SK-N-SH (cell line): ENCODE data around the gene C16orf78. TPM values are rescaled to one million over a fixed set of nuclear protein-coding genes. Genes with fewer than 3 reads are reported as not detected.

Source experiments
- CTCF ChIA-PET: fragments of 300-600, 350-600 bp; formaldehyde crosslinking; extraction: SDS; loops from one replicate; lab custom pipeline; 2021; lab: Yijun Ruan, JAX
- POLR2A ChIA-PET: fragments of 350-600 bp; sonication (Branson Sonifier 250); formaldehyde crosslinking; extraction: SDS; loops from one replicate; lab custom pipeline; 2020; ENCODE audit warnings: antibody characterized with exemption, inconsistent platforms; lab: Yijun Ruan, JAX
- DNase-seq: peaks from one replicate; pipeline ENCODE4 v3.0.0; 2012
- H2AFZ ChIP-seq: fragments of 200-600 bp; sonication (generic); 2 replicates; pipeline ENCODE4 v1.8.1; 2016; ENCODE audit warnings: antibody characterized with exemption, mild to moderate bottlenecking, low read depth
- H3F3A ChIP-seq: fragments of 200-600 bp; sonication (generic); replicated peaks from 2 replicates; pipeline ENCODE3; 2016; ENCODE audit warnings: antibody characterized with exemption, mild to moderate bottlenecking; ENCODE audit not compliant: insufficient read depth
- H3K27ac ChIP-seq, 2 experiments: fragments of 200-500 bp in 1 of 2; fragments of 200-600 bp in 1 of 2; sonication (Bioruptor generic) in 1 of 2; sonication (generic), shearing (Covaris generic) in 1 of 2; 2 replicates each; pipeline versions ENCODE4 v1.5.1 to v1.6.1; 2014 to 2016; ENCODE audit warnings: low read depth in 2 of 2, inconsistent platforms in 1 of 2, low read length in 1 of 2, mild to moderate bottlenecking in 1 of 2, mixed read lengths in 1 of 2
- H3K27me3 ChIP-seq: fragments of 200-600 bp; sonication (generic), shearing (Covaris generic); 2 replicates; pipeline ENCODE4 v1.6.1; 2016; ENCODE audit warnings: mixed run types; ENCODE audit not compliant: insufficient read depth
- H3K36me3 ChIP-seq, 2 experiments: fragments of 200-500 bp in 1 of 2; fragments of 200-600 bp in 1 of 2; sonication (Bioruptor generic) in 1 of 2; sonication (generic) in 1 of 2; replicated peaks in 1 of 2; 2 replicates each; pipeline versions ENCODE3 to v1.5.1; 2014 to 2016; ENCODE audit warnings: low read length in 1 of 2, mild to moderate bottlenecking in 1 of 2; ENCODE audit not compliant: insufficient read depth in 2 of 2, control insufficient read depth in 1 of 2
- H3K4me1 ChIP-seq, 2 experiments: fragments of 200-500 bp in 1 of 2; fragments of 200-600 bp in 1 of 2; sonication (Bioruptor generic) in 1 of 2; sonication (generic), shearing (Covaris generic) in 1 of 2; 2 replicates each; pipeline versions ENCODE4 v1.5.1 to v1.6.1; 2014 to 2016; ENCODE audit warnings: low read depth in 1 of 2, low read length in 1 of 2, mixed run types in 1 of 2; ENCODE audit not compliant: insufficient read depth in 2 of 2, control insufficient read depth in 1 of 2
- H3K4me2 ChIP-seq: fragments of 200-600 bp; sonication (generic), shearing (Covaris generic); 2 replicates; pipeline ENCODE4 v1.6.1; 2017; ENCODE audit warnings: mixed run types
- H3K4me3 ChIP-seq, 2 experiments: fragments of 200-500 bp in 1 of 2; fragments of 200-600 bp in 1 of 2; sonication (Bioruptor generic) in 1 of 2; sonication (generic), shearing (Covaris generic) in 1 of 2; 2 replicates each; pipeline versions ENCODE4 v1.5.1 to v1.8.1; 2014 to 2016; ENCODE audit warnings: low read depth in 2 of 2, inconsistent platforms in 1 of 2, low read length in 1 of 2, mild to moderate bottlenecking in 1 of 2, mixed read lengths in 1 of 2, moderate library complexity in 1 of 2
- H3K79me2 ChIP-seq: fragments of 200-600 bp; sonication (generic); 2 replicates; pipeline ENCODE4 v1.8.1; 2017; ENCODE audit warnings: mild to moderate bottlenecking; ENCODE audit not compliant: insufficient read depth
- H3K9ac ChIP-seq: fragments of 200-600 bp; sonication (generic); 2 replicates; pipeline ENCODE4 v1.6.1; 2017; ENCODE audit warnings: mixed run types
- H3K9me2 ChIP-seq: fragments of 200-600 bp; sonication (generic); 2 replicates; pipeline ENCODE4 v1.6.1; 2017; ENCODE audit warnings: mixed run types
- H3K9me3 ChIP-seq: fragments of 200-600 bp; sonication (generic); 2 replicates; pipeline ENCODE4 v1.6.1; 2017; ENCODE audit warnings: mixed run types, mild to moderate bottlenecking, moderate library complexity
- H4K20me1 ChIP-seq: fragments of 200-600 bp; sonication (generic); 2 replicates; pipeline ENCODE4 v1.6.1; 2017; ENCODE audit warnings: mild to moderate bottlenecking, mixed run types; ENCODE audit not compliant: insufficient read depth
- CHD2 ChIP-seq: fragments of 150-350 bp; IDR thresholded peaks from 2 replicates; pipeline ENCODE4 v1.6.1; 2018; ENCODE audit warnings: low read length; ENCODE audit not compliant: partially characterized antibody
- ELF1 ChIP-seq: IDR thresholded peaks from 2 replicates; pipeline ENCODE4 v1.4.0; 2012
- EP300 ChIP-seq, 2 experiments: IDR thresholded peaks; 2 replicates each; pipeline versions ENCODE4 v1.4.0 to v1.6.1; 2012; ENCODE audit warnings: borderline replicate concordance in 1 of 2, low read depth in 1 of 2, low read length in 1 of 2
- FOSL2 ChIP-seq: IDR thresholded peaks from 2 replicates; pipeline ENCODE4 v1.4.0; 2012; ENCODE audit warnings: low read depth, mild to moderate bottlenecking, moderate library complexity, borderline replicate concordance
- FOXJ3 ChIP-seq: sonication (generic); formaldehyde crosslinking; IDR thresholded peaks from 2 replicates; pipeline ENCODE4 v1.5.1; 2020; ENCODE audit warnings: mild to moderate bottlenecking, missing genetic modification reagents
- FOXM1 ChIP-seq: IDR thresholded peaks from 2 replicates; pipeline ENCODE4 v1.4.0; 2012; ENCODE audit warnings: low read depth, mild to moderate bottlenecking
- GABPA ChIP-seq: IDR thresholded peaks from 2 replicates; pipeline ENCODE4 v1.4.0; 2012; ENCODE audit warnings: low read depth, mild to moderate bottlenecking
- GATA2 ChIP-seq: sonication (generic); formaldehyde crosslinking; IDR thresholded peaks from 2 replicates; pipeline ENCODE4 v1.5.0; 2020; ENCODE audit warnings: mild to moderate bottlenecking, missing genetic modification reagents
- MAX ChIP-seq: IDR thresholded peaks from 2 replicates; pipeline ENCODE4 v1.4.0; 2012; ENCODE audit warnings: low read depth
- MEF2A ChIP-seq: IDR thresholded peaks from 2 replicates; pipeline ENCODE4 v1.4.0; 2012; ENCODE audit warnings: low read depth, borderline replicate concordance
- RCOR1 ChIP-seq: fragments of 150-350 bp; IDR thresholded peaks from 2 replicates; pipeline ENCODE4 v1.6.1; 2017; ENCODE audit warnings: antibody characterized with exemption, low read length
- REST ChIP-seq: IDR thresholded peaks from 2 replicates; pipeline ENCODE4 v1.6.1; 2012; ENCODE audit warnings: mild to moderate bottlenecking, low read depth, low read length, moderate library complexity
- TAF1 ChIP-seq: IDR thresholded peaks from 2 replicates; pipeline ENCODE4 v1.6.1; 2012; ENCODE audit warnings: low read depth, mild to moderate bottlenecking, low read length, moderate library complexity, borderline replicate concordance
- TCF12 ChIP-seq: IDR thresholded peaks from 2 replicates; pipeline ENCODE4 v1.4.0; 2012
- YY1 ChIP-seq: IDR thresholded peaks from 2 replicates; pipeline ENCODE4 v1.4.0; 2012; ENCODE audit warnings: low read depth, mild to moderate bottlenecking
- WGBS: methylation state at CpG from one replicate; pipeline ENCODE4 v1.1.6; 2017; ENCODE audit warnings: low lambda C conversion rate; 5-methylcytosine and 5-hydroxymethylcytosine counted together
- polyA plus RNA-seq, 3 experiments: library from polyadenylated mRNA; depleted of rRNA; stranded (reverse); fragments of >200 nt; gene quantifications; 2 replicates each; pipeline ENCODE4 v1.2.3, GENCODE V29; 2012
- TF ChIP-seq, protein P1 (sequence below): IDR thresholded peaks from 2 replicates; pipeline ENCODE4 v1.4.0; 2012; ENCODE audit warnings: low read depth, borderline replicate concordance
- TF ChIP-seq, protein P2 (sequence below): fragments of 200-600 bp; sonication (generic); IDR thresholded peaks from 2 replicates; pipeline ENCODE4 v1.6.1; 2017; ENCODE audit warnings: antibody characterized with exemption, mild to moderate bottlenecking, moderate library complexity
- TF ChIP-seq, protein P3 (sequence below): IDR thresholded peaks from 2 replicates; pipeline ENCODE4; 2012
- TF ChIP-seq, protein P4 (sequence below): IDR thresholded peaks from 2 replicates; pipeline ENCODE4 v1.4.0; 2012; ENCODE audit warnings: low read depth, borderline replicate concordance

Gene C16orf78
- polyA plus RNA-seq, 1 of the 3 experiments (the other 2 are of a cell fraction): not detected

GRCh38 chr16:49436181-49436580 is 62.6 kb downstream of the C16orf78 start:
- H3K4me2 ChIP-seq: no peak overlapping the region
- no peaks in the 10 kb centered on the region for H3K36me3 ChIP-seq
- no peak overlapping the region for H3K4me3 ChIP-seq
- no peaks in the 10 kb centered on the region for H3K27me3 ChIP-seq
- no peak overlapping the region for H3K9ac ChIP-seq
- H3K79me2 ChIP-seq: no peaks in the 10 kb centered on the region
- no peaks in the 10 kb centered on the region for H3F3A ChIP-seq
- TF ChIP-seq CHD2: no peak
- no peak for TF ChIP-seq FOXJ3 (CRISPR knock-in tag)
- no peak for TF ChIP-seq MEF2A
- no peak for TF ChIP-seq TAF1
- TF ChIP-seq TCF12: no peak
- no peak for TF ChIP-seq FOSL2
- no peak for TF ChIP-seq EP300 (IDR thresholded peaks at IDR 0.05; ENCODE audit: borderline replicate concordance in 1 of 2, low read depth in 1 of 2, low read length in 1 of 2)
- no peak for TF ChIP-seq YY1
- no peak for TF ChIP-seq REST
- TF ChIP-seq, protein P1, sequence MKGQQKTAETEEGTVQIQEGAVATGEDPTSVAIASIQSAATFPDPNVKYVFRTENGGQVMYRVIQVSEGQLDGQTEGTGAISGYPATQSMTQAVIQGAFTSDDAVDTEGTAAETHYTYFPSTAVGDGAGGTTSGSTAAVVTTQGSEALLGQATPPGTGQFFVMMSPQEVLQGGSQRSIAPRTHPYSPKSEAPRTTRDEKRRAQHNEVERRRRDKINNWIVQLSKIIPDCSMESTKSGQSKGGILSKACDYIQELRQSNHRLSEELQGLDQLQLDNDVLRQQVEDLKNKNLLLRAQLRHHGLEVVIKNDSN: no peak
- TF ChIP-seq GATA2 (CRISPR knock-in tag): no peak
- no peak for TF ChIP-seq RCOR1
- no peak overlapping the region for H2AFZ ChIP-seq
- no peaks in the 10 kb centered on the region; a peak in 1 of 4 replicates for H3K4me1 ChIP-seq
- CTCF ChIA-PET: interaction anchor here (0.6 to 0.9 kb wide), 2 partner anchors 29 to 455 kb away, joined by 3 to 5 read pairs; no protein-coding TSS in a partner anchor
- H3K27ac ChIP-seq: no peak overlapping the region
- 23% methylated on average over 7 of the region's 7 CpGs for WGBS
- POLR2A ChIA-PET: no interaction called here
- H3K9me3 ChIP-seq: no peaks in the 10 kb centered on the region
- no peaks in the 10 kb centered on the region for H4K20me1 ChIP-seq
- DNase-seq: no peak
- H3K9me2 ChIP-seq: no peaks in the 10 kb centered on the region

GRCh38 chr16:49437344-49437743 is 63.7 kb downstream of the C16orf78 start:
- Histone ChIP-seq H3K27me3 (no peaks in the 10 kb centered on the region), H3K27ac (no peak overlapping the region), H3K4me1 (no peaks in the 10 kb centered on the region; a peak in 1 of 4 replicates), H3K36me3 (no peaks in the 10 kb centered on the region), H3K4me3 (no peak overlapping the region), H3K9me3 (no peaks in the 10 kb centered on the region), H2AFZ (no peak overlapping the region), H3K79me2 (no peaks in the 10 kb centered on the region), H3K4me2 (no peak overlapping the region), H3K9ac (no peak overlapping the region), H4K20me1 (no peaks in the 10 kb centered on the region), H3K9me2 (no peaks in the 10 kb centered on the region), H3F3A (no peaks in the 10 kb centered on the region)
- TF ChIP-seq MAX (no peak), RCOR1 (no peak), TCF12 (no peak), FOXM1 (no peak), FOSL2 (no peak), GABPA (no peak), FOXJ3 (CRISPR knock-in tag) (no peak), ELF1 (no peak)
- TF ChIP-seq, protein P2, sequence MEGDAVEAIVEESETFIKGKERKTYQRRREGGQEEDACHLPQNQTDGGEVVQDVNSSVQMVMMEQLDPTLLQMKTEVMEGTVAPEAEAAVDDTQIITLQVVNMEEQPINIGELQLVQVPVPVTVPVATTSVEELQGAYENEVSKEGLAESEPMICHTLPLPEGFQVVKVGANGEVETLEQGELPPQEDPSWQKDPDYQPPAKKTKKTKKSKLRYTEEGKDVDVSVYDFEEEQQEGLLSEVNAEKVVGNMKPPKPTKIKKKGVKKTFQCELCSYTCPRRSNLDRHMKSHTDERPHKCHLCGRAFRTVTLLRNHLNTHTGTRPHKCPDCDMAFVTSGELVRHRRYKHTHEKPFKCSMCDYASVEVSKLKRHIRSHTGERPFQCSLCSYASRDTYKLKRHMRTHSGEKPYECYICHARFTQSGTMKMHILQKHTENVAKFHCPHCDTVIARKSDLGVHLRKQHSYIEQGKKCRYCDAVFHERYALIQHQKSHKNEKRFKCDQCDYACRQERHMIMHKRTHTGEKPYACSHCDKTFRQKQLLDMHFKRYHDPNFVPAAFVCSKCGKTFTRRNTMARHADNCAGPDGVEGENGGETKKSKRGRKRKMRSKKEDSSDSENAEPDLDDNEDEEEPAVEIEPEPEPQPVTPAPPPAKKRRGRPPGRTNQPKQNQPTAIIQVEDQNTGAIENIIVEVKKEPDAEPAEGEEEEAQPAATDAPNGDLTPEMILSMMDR: no peak
- TF ChIP-seq, protein P3, sequence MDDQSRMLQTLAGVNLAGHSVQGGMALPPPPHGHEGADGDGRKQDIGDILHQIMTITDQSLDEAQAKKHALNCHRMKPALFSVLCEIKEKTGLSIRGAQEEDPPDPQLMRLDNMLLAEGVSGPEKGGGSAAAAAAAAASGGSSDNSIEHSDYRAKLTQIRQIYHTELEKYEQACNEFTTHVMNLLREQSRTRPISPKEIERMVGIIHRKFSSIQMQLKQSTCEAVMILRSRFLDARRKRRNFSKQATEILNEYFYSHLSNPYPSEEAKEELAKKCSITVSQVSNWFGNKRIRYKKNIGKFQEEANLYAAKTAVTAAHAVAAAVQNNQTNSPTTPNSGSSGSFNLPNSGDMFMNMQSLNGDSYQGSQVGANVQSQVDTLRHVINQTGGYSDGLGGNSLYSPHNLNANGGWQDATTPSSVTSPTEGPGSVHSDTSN: no peak
- TF ChIP-seq, protein P4, sequence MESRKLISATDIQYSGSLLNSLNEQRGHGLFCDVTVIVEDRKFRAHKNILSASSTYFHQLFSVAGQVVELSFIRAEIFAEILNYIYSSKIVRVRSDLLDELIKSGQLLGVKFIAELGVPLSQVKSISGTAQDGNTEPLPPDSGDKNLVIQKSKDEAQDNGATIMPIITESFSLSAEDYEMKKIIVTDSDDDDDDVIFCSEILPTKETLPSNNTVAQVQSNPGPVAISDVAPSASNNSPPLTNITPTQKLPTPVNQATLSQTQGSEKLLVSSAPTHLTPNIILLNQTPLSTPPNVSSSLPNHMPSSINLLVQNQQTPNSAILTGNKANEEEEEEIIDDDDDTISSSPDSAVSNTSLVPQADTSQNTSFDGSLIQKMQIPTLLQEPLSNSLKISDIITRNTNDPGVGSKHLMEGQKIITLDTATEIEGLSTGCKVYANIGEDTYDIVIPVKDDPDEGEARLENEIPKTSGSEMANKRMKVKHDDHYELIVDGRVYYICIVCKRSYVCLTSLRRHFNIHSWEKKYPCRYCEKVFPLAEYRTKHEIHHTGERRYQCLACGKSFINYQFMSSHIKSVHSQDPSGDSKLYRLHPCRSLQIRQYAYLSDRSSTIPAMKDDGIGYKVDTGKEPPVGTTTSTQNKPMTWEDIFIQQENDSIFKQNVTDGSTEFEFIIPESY: no peak
- 51% methylated on average over 5 of the region's 5 CpGs for WGBS
- ChIA-PET POLR2A (no interaction called here), CTCF (interaction anchor here (1.6 kb wide), 1 partner anchor 14 kb away, joined by 5 read pairs; no protein-coding TSS in a partner anchor)
- no peak for DNase-seq
